UCSD-AML1 (cell line): ENCODE measurements around the gene P3R3URF.
"Not testable (repeated sequence)": the region's sequence is repeated elsewhere in the genome, so short reads cannot be mapped to it uniquely, and the experiment has no call there.

Experiments
- DNase-seq: peaks from one replicate; lab custom pipeline; 2025; ENCODE audit not compliant: unreplicated experiment; lab: John Stamatoyannopoulos, UW

P3R3URF gene

DNA sequence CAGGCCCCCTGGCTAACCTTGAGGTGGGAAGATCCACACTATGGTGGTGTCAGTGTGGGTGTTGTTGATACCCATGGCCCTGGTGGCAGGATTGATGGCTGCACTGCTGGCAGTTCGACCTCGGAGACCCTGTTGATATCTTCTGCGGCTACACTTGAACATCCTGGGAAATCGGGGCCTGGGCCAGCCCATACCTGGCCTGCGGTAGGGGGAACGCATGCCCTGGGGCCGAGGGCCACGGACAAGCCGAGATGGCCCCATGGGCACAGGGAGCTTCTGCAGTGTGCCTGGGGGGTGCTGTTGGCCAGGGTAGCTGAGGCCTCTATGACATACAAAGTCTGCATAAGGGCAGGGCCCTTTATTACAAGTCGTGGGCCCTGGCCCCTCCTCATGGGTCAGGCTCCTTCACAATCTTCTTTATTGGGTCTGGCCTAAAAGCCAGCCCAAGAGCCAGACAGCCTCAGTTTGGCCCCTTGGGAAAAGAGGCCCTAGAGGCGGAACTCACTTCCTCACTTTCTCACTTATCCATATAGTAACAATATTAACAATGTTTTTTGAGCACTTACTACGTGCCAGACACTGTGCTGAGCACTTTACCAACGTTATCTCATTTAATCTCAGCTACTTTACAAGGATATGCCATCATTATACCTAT is at the start of gene P3R3URF:
Gene P3R3URF, minus strand, starts transcription at position 278 of the 655 bp plus-strand sequence. Its CDS starts 17 bp downstream, at position 261.
- no peak for DNase-seq

DNA sequence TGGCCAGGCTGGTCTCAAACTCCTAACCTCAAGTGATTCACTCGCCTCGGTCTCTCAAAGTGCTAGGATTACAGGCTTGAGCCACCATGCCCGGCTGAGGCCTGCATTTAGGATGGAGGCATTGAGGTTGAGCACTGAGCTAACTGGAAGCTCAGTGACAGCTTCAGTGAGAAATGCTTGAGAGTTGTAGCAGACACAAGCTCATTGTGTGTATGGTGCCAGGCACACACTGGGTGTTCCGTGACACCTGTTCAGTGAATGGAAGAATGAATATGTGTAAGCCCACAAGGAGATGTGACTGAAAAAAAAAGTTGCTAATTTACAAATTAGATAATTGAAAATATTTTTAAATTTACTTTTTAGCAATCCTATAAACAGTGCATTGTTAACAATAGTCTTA is 48.7 kb upstream of the P3R3URF start:
- DNase-seq, result no peak

DNA sequence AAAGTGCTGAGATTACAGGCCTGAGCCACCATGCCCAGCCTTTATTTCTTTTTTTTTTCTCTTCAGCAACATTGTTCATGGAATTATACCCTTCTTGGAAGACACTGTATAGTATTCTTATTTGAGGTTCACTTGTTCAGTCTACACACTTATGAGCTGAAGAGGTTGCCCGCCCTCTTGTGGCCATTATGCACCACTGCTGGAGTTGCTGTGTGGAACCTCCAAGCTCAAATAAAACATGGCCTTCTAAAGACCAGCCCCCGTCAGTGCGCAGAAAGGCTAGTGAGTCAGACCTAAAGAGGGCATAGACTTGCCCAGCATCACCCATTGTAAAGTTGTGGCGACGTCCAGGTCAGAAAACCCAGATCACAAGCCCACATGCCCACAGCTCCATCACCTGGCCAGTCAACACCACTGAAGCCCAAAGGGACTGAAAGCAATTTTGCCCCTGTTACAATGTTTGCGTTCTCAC is 47.2 kb upstream of the P3R3URF start:
- peak; percentile 63 for DNase-seq

DNA sequence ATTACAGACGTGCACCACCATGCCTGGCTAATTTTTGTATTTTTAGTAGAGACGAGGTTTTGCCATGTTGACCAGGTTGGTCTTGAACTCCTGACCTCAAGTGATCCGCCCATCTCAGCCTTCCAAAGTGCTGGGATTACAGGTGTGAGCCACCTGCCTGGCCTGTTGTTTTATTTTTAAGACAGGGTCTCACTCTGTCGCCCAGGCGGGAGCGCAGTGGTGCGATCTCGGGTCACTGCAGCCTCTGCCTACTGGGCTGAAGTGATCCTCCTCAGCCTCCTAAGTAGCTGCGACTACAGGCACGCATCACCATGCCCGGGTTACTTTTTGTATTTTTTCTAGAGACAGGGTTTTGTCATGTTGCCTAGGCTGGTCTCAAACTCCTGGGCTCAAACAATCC is 46.8 kb upstream of the P3R3URF start:
- DNase-seq, result not testable (repeated sequence)

DNA sequence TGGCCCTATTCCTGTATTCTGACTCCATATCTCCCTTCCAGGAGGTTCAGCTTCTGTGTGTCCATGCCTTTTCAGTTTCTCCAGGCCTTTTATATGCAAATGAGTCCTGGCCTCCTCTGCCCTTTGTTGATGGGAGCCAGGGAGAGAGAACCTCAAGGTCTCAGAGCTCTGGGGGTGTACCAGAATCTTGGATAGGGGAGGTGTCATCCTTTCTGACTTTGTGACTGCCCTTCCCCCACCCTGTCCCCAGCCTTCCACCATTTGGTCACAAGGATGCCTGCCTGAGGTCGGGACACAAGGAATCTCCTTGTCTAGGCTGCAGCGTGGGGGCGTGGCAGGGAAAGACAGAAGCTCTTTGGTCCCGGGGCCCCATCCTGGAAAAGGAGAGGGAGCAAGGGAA is 45.5 kb upstream of the P3R3URF start:
- DNase-seq, result no peak

DNA sequence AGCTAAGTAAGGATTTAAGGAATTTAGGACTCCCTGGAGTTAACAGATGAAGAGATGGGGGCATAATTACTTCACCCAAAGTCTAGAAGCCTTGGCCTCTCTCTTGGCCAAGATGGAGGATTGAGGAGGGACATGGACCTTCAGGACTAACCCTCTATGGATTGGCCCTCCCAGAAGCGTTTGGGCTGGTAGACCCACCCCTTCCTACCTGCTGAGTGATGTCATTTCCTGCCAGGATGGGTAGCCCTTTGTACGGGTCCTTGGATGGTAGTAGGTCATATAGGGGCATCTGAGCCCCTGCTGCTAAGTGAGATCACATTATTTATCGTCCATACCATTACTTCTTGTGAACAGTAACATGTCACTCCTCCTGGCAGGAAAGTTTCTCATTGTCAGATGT is 44.5 kb upstream of the P3R3URF start:
- no peak for DNase-seq

DNA sequence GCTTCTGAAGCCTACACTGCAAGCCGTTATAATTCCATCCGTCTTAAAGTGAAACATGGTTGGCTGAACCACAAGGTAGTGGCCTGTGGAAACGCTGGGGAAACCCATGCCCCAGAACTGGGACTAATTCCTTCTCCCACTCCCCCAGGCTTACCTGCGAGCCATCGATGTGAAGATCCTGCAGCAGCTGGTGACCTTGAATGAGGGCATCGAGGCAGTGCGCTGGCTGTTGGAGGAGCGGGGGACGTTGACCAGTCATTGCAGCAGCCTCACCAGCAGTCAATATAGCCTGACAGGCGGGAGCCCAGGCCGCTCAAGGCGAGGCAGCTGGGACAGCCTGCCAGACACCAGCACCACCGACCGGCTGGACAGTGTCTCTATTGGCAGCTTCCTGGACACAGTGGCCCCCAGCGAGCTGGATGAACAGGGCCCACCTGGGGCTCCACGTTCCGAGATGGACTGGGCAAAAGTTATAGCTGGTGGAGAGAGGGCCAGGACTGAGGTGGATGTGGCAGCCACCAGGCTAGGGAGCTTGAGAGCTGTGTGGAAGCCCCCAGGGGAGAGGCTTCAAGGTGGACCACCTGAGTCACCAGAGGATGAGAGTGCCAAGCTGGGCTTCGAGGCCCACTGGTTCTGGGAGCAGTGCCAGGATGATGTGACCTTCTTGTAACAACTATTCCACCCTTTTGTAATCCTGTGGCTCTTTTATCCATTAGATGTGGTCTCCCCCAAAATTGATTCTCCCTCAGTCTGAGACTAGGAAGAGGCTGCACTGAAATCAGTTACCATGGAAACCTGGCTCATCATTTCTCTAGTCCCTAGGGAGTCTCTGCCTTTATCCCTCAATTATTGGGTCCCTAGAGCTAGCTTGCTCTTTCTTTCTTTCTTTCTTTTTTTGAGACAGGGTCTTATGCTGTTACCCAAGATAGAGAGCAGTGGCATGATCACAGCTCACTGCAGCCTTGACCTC is 43.5 kb upstream of the P3R3URF start:
- no peak for DNase-seq

DNA sequence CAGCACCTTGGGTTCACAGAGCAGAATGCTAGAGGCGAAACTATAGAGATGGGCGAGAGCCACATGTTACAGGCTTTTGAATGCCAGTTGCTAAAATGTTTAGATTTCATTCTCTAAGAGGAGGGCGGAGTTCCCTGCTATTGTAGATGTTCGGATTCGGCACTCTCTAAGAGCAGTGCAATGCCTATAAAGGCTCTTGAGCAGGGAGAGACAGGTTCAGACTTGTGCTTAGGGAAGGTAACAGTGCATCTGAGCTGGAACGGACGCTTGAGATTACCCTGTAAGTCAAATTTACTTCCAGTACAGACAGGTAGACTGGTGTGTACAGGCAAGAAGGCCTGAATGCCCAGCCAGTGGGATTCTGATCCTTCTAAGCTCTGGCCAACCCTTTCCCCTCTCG is 42.2 kb upstream of the P3R3URF start:
- DNase-seq, result no peak

DNA sequence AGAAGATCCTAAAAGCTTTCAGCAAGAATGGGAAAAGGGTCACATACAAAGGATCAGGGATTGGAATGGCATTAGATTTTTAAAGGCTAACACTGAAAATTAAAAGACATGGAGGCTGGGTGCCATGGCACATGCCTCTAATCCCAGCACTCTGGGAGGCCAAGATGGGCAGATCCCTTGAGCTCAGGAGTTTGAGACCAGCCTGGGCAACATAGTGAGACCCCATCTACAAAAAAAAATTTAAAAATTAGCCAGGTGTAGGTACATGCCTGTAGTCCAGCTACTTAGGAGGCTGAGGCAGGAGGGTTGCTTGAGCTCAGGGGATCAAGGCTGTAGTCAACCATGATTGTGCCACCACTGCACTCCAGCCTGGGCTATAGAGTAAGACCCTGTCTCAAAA is 39.2 kb upstream of the P3R3URF start:
- DNase-seq, result no peak

DNA sequence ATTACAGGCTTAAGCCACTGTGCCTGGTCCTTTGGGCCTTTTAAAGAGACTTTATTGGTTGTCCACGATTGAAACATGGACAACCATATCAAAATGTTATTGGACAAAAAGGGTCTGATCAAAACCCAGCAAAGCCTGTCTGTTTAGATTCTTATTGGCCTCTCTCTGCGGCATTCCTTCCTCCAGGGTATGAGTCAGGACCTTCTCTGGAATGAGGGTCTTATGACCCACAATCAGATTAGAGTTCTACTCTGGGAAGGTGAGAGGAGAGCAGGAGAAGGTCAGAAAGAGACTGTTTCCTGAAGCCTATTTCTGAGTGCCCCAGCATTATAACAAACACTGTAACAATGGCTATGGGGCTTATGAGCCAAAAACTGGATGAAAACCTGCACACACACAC is 34.8 kb upstream of the P3R3URF start:
- DNase-seq, result no peak

DNA sequence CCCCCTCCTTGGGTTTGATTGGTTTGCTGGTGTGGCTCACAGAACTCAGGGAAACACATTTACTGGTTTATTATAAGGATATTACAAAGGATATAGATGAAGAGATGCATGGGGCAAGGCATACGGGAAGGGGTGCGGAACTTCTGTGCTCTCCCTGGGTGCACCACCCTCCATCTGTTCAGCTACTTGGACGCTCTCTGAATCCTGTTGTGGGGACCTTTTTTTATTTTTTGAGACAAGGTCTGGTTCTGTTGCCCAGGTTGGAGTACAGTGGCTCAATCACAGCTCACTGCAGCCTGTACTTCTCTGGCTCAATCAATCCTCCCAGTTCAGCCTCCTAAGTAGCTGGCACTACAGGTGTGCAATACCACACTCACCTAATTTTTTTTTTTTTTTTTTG is 34.3 kb upstream of the P3R3URF start:
- no peak for DNase-seq

DNA sequence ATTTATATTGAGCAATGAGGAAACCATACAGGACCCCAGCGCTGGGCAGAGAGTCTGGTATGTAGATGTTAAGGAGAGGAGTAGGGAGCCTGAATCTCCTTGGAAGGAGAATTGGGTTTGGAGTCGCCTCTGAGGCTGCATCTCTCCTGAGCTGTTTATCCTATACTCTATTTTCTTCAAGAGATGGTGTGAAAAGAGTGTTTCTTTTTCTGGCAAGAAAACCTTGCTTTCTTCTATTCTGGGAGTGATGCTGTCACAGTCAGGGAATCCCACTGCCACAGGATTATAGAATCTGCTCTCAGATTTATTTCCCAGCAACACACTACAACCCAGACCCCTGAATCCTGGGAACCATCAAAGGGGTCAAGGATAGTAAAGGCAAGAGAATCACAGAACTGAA is 30.1 kb upstream of the P3R3URF start:
- no peak for DNase-seq

DNA sequence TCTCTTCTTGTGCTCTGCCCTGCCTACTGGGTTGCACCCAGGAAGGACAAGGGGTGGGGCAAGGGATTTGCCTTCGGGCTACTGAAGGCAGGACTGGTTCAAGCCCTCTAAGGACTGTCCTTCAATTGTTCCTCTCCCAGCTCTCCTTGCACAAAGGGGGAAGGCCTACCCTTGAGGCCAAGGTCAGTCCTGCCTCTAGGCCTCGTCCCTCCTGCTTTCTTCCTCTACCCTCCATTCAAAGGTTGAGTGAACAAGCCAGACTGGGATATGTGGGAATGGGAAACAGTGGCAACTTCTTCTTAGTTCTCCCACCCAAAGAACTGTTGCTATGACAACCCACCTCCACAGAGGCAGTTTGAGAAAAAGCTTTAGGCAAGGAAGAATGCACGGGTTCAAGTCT is 29.5 kb upstream of the P3R3URF start:
- DNase-seq, result no peak

DNA sequence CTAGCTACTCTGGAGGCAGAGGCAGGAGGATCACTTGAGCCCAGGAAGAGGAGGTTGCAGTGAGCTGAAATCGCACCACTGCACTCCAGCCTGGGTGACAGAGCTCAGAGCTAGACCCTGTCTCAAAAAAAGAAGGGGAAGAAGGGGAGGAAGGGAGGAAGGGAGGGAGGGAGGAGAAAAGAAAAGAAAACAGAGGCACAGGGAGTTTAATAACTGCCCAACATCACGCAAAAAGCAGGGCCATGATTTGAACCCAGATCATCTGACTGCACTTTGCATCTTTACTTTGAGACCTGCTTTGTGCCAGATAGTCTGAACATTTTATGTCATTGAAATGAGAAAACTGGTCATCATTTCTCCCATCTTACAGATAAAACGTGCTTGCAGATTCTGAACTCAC is 28.9 kb upstream of the P3R3URF start:
- DNase-seq, result no peak

DNA sequence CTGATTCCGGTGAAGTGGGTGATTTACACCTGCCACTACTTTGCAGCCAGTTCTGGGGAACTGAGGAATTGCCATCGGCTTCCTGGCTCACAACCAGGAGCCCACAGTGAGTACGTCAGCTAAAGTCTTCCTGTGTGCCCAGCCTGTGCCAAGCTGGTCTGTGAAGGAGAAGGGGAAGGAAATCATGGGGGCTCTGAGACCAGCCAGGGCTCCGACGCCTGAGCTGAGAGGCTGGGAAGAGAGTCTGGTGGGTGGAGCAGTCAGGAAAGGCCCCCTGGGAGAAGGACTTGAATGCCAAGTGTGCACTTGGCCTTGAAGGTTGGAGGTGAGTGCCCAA is 28.1 kb upstream of the P3R3URF start:
- DNase-seq, result no peak

DNA sequence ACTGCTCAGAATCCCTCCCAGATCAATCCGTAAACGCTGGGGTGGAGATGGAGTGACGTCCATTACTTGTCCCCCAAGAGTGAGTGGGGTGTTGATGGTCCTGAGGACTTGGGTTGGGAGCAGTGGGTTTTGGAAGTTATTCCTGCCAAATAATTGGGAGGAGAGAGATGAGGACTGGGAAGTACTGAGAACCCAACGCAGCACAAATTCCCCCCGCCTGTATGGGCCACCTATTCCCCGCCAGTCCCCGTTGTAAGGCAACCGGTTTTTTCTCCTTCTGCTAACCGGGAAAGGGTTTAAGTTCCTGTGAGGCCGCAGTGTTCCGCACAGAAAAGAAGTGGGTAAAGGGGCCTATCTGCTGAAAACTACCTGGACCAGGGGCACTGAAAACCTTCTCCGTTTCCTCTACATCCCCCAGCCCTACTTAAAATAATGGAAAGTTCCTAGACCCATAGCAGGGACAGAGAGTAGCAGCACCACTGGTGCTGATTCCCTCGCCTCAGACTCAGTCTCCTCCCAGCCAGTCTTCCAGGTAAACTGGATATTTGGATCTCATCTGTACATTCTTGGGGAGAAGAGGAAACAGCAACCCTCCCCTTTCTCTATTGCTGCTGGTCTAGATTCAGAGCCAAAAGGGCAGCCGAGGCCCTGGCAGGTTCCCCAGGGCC is 27.6 kb upstream of the P3R3URF start:
- DNase-seq, result no peak

DNA sequence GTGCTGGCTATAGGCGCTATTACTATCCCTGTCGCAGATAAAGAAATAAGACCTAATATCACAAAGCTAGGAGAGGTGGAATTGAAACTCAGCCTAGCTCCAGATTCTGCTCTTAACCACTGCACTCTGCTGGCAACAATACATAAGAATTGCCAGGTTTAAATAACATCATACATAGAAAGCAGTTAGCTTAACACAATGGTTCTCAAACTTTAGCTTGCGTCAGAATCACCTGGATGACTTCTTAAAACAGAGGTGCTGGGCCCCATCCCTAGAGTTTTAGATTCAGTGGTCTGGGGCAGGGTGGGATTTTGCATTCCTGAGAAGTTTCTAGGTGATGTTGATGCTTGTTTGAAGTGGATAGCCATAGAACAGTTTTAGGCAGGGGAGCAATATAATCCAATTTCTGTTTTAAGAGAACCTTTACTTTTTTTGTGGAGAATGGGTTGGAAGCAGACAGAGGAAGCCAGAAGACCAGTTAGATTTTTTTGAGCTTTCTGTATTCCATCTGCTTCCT is 23.0 kb upstream of the P3R3URF start:
- DNase-seq, result no peak

DNA sequence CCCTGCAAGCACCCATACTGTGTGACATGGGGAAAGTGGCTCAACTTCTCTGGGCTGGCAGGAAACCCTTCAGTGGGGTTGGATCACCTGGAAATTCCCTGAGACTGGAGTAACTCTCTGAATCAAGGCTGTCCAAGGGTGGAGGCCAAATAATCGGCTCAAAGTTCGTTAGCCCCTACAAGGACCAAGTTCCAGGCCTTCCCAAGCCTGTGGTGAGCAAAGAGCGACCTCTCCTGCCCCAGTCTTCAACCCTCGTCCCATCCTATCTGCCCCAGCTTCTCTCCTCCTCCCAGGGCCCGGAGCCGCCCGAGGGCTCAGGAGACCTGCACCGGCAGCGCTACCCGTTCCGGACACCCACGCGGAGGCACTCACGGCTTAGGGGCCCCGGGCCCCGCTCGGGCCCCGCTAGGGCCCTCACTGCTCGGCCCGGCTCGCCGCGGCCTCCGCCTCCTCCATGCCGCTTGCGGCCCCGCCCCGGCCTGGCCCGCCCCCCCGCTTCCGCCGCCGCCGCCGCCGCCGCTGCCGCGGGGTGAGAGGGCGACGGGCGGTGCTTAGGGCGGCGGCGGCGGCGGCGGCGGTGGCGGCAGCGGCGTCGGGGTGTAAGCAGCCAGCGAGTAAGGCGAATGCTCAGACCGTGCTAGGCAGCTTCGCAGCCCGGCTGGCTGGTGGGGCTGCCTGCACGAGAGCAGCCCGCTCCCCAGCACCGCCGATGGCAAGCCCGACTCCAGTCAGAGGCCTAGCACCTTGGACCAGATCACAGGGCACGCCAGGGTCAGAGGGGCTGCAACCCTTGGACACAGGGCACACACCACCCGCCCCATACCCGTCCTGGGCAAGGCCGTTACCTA is 21.9 kb upstream of the P3R3URF start, which contains the start of gene POMGNT1:
Gene POMGNT1, minus strand, starts transcription at position 471 of the 848 bp plus-strand sequence. CDS start 613 bp downstream, outside the sequence.
- DNase-seq, result peak; percentile 79

DNA sequence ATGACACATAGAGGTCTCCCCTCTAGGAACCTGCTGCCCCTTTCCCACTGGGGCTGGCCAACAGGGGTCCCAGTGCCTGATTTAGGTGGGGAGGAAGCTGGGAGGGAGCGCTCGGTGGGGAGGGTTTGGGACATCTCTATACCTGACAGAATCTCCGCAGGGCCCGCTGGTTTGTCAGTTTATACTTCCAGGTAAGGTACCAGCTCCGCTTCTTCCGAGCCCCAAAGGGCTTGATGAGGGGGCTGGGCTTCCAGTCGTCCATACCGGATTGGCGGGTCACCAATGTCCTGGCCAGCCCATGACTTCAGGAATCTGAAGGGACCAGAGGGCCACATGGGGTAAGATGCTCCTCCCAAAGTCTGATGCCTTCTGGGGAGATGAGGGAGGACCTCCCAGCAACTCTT is 21.3 kb upstream of the P3R3URF start:
- DNase-seq, result no peak

DNA sequence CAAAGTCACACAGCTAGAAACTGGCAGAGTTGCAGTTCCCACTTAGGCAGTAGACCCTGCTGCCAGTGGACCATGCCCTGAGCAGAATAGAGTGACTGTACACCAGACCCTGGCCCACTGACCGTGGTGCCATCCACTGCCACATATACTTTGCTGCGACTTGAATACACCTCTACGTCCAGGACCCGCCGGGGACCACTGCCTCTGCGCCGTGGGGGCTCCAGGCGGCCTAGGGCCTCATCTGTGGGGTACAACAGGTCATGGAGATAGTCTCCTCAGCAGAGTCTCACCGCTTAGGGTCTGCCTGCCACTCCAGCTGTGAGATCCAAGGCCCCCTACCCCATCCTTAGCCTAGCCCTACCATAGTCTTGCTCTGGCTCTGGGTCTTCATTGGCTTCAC is 20.3 kb upstream of the P3R3URF start:
- DNase-seq, result no peak
